ENCODE measurements around the gene MIOS.

The MIOS gene

DNA sequence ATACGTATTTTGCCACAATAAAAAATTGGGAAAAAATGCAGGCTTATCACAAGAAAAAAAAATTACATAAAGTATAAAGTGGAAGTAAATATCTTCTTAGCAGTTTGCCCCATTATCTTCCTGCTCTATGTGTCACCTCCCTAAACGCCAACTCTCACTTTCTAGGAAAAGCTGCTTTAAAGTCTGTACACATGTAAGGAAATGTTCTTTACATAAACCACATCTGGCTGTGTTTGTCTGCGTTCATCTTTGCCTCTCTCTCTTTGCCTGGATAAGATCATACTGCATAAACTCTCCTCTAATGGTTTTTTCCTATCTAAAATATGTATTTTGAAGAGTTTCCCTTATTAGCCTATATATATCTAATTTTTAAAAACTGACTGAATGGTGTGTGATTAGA, 50.9 kb downstream of the MIOS start:
- TF ChIP-seq POLR2A (IDR thresholded peaks at IDR 0.05; ENCODE audit: extremely low read depth, insufficient read length) (no peak), CTCF (IDR thresholded peaks at IDR 0.05; ENCODE audit: low read depth, low read length) (no peak), MYC (IDR thresholded peaks at IDR 0.05; ENCODE audit: low read depth, low read length) (no peak), MAX (IDR thresholded peaks at IDR 0.05; ENCODE audit: low read depth, low read length) (no peak)
- no peak for DNase-seq (ENCODE audit: low read depth)
- no peak overlapping the region for H3K4me3 ChIP-seq (ENCODE audit: low read depth, low read length)

DNA sequence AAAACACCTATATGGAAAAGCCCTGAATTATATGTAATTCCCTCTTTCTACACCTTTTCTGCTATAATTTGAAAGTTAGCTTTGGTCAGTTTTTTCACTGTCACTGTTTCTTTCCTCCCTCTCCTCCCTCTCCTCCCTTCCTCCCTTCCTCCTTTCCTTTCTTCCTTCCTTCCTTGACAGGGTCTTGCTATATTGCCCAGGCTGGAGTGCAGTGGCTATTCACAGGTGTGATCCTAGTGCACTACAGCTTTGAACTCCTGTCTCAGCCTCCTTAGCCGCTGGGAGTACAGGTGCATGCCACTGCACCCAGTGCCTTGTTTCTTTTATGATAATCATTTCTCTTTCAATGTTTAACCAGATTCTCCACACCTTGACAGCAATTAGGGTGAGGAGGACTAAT, 51.7 kb downstream of the MIOS start:
- TF ChIP-seq MYC (IDR thresholded peaks at IDR 0.05; ENCODE audit: low read depth, low read length), result no peak
- no peak for TF ChIP-seq CTCF (IDR thresholded peaks at IDR 0.05; ENCODE audit: low read depth, low read length)
- TF ChIP-seq POLR2A (IDR thresholded peaks at IDR 0.05; ENCODE audit: extremely low read depth, insufficient read length), result no peak
- TF ChIP-seq MAX (IDR thresholded peaks at IDR 0.05; ENCODE audit: low read depth, low read length), result no peak
- no peak for DNase-seq (ENCODE audit: low read depth)
- no peak overlapping the region for H3K4me3 ChIP-seq (ENCODE audit: low read depth, low read length)

DNA sequence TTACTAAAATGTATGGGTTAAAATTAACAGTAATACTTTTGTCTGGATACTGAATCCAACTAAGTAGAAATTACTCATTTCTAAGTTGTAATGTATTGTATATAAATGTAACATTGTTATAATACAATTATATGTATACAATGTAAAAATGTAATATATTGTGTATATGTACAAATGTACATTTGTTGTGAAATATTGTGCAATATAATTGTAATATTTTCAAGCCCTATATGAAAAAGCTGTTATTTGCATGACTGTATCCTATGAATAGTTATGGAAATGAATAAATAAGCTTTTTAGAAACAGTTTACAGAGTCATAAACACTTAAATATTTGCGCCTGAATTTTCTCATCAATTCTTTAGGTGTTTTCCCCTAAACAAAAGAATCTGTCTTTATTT, 53.6 kb downstream of the MIOS start:
- TF ChIP-seq MAX (IDR thresholded peaks at IDR 0.05; ENCODE audit: low read depth, low read length), result no peak
- no peak for TF ChIP-seq POLR2A (IDR thresholded peaks at IDR 0.05; ENCODE audit: extremely low read depth, insufficient read length)
- no peak for TF ChIP-seq MYC (IDR thresholded peaks at IDR 0.05; ENCODE audit: low read depth, low read length)
- no peak for TF ChIP-seq CTCF (IDR thresholded peaks at IDR 0.05; ENCODE audit: low read depth, low read length)
- no peak for DNase-seq (ENCODE audit: low read depth)
- no peak overlapping the region for H3K4me3 ChIP-seq (ENCODE audit: low read depth, low read length)

GRCh38 chr7:7620644-7621210, 54.0 kb downstream of the MIOS start:
- TF ChIP-seq POLR2A (IDR thresholded peaks at IDR 0.05; ENCODE audit: extremely low read depth, insufficient read length) (no peak), MYC (IDR thresholded peaks at IDR 0.05; ENCODE audit: low read depth, low read length) (no peak), CTCF (IDR thresholded peaks at IDR 0.05; ENCODE audit: low read depth, low read length) (no peak), MAX (IDR thresholded peaks at IDR 0.05; ENCODE audit: low read depth, low read length) (no peak)
- H3K4me3 ChIP-seq (ENCODE audit: low read depth, low read length), result no peak overlapping the region
- no peak for DNase-seq (ENCODE audit: low read depth)

GRCh38 chr7:7628476-7628875, 61.8 kb downstream of the MIOS start:
- no peak for DNase-seq (ENCODE audit: low read depth)
- TF ChIP-seq POLR2A (IDR thresholded peaks at IDR 0.05; ENCODE audit: extremely low read depth, insufficient read length) (no peak), CTCF (IDR thresholded peaks at IDR 0.05; ENCODE audit: low read depth, low read length) (no peak), MAX (IDR thresholded peaks at IDR 0.05; ENCODE audit: low read depth, low read length) (no peak), MYC (IDR thresholded peaks at IDR 0.05; ENCODE audit: low read depth, low read length) (no peak)
- H3K4me3 ChIP-seq (ENCODE audit: low read depth, low read length), result no peak overlapping the region
